22Rv1 (cell line): ENCODE results near the gene HIC1.
A peak's percentile ranks its signal among the peaks of the same experiment; 100 is the strongest.

Source experiments
- ZFX ChIP-seq: fragments of 450-650 bp; IDR thresholded peaks from 2 replicates; pipeline ENCODE4 v1.6.1; 2017; ENCODE audit warnings: antibody characterized with exemption, borderline replicate concordance
- TF ChIP-seq, protein P1 (sequence below): fragments of 450-650 bp; IDR thresholded peaks from 2 replicates; pipeline ENCODE4 v1.5.1; 2017; ENCODE audit warnings: mild to moderate bottlenecking

DNA sequence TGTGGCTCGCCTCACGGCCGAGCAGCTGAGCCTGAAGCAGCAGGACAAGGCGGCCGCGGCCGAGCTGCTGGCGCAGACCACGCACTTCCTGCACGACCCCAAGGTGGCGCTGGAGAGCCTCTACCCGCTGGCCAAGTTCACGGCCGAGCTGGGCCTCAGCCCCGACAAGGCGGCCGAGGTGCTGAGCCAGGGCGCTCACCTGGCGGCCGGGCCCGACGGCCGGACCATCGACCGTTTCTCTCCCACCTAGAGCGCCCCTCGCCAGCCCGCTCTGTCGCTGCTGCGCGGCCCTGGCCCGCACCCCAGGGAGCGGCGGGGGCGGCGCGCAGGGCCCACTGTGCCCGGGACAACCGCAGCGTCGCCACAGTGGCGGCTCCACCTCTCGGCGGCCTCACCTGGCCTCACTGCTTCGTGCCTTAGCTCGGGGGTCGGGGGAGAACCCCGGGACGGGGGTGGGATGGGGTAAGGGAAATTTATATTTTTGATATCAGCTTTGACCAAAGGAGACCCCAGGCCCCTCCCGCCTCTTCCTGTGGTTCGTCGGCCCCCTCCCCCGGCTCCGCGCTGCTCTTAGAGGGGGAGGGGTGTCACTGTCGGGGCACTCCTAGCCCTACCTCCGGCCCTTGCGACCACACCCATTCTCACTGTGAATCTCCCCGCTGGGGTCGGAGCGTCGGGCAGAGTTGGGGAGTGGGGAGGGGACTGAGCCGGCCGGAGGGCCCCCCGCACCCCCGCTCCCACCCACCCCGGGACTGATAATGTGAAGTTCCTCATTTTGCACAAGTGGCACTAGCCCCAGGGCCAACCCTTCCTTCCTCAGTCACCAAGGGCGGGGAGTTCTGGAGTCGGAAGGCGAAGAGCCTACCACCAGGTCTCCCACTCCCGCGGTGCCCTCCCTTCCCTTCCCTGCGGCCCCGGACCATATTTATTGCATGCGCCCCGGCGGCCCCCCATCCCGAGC, 4.0 kb downstream of the HIC1 start:
- TF ChIP-seq, protein P1, sequence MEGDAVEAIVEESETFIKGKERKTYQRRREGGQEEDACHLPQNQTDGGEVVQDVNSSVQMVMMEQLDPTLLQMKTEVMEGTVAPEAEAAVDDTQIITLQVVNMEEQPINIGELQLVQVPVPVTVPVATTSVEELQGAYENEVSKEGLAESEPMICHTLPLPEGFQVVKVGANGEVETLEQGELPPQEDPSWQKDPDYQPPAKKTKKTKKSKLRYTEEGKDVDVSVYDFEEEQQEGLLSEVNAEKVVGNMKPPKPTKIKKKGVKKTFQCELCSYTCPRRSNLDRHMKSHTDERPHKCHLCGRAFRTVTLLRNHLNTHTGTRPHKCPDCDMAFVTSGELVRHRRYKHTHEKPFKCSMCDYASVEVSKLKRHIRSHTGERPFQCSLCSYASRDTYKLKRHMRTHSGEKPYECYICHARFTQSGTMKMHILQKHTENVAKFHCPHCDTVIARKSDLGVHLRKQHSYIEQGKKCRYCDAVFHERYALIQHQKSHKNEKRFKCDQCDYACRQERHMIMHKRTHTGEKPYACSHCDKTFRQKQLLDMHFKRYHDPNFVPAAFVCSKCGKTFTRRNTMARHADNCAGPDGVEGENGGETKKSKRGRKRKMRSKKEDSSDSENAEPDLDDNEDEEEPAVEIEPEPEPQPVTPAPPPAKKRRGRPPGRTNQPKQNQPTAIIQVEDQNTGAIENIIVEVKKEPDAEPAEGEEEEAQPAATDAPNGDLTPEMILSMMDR: peak; percentile 91
- no peak for TF ChIP-seq ZFX
